HepG2 (cell line): ENCODE measurements around the gene GSTP1. TPM values are rescaled to one million over a fixed set of nuclear protein-coding genes. Genes with fewer than 3 reads are reported as not detected.

Source experiments
- AGO2 ChIP-seq: fragments of 200-400 bp; formaldehyde crosslinking; optimal IDR thresholded peaks from 2 replicates; pipeline ENCODE3; 2017; ENCODE audit warnings: mild to moderate bottlenecking, low read depth, low read length, moderate library complexity
- BHLHE40 ChIP-seq: IDR thresholded peaks from 2 replicates; pipeline ENCODE4 v1.6.1; 2011; ENCODE audit warnings: low read length, improper control_type of control experiment
- CERS6 ChIP-seq: sonication (generic); formaldehyde crosslinking; IDR thresholded peaks from 2 replicates; pipeline ENCODE4 v1.5.0; 2020; ENCODE audit warnings: missing genetic modification reagents
- GATAD1 ChIP-seq: IDR thresholded peaks from 2 replicates; pipeline ENCODE4 v1.6.1; 2016; ENCODE audit warnings: missing genetic modification reagents, missing compliant biosample characterization
- GTF2F1 ChIP-seq: fragments of 150-350 bp; IDR thresholded peaks from 2 replicates; pipeline ENCODE4 v1.6.1; 2014; ENCODE audit warnings: low read length
- HMGA1 ChIP-seq: sonication (generic); formaldehyde crosslinking; conservative IDR thresholded peaks from 2 replicates; pipeline ENCODE4 v1.4.0; 2020; ENCODE audit warnings: missing genetic modification reagents
- KMT2A ChIP-seq: sonication (generic); formaldehyde crosslinking; IDR thresholded peaks from 2 replicates; pipeline ENCODE4 v1.4.0; 2020; ENCODE audit warnings: missing genetic modification reagents
- SMARCE1 ChIP-seq: fragments of 450-650 bp; IDR thresholded peaks from 2 replicates; pipeline ENCODE4 v1.6.1; 2017; ENCODE audit warnings: borderline replicate concordance
- SNRNP70 ChIP-seq: fragments of 200-400 bp; formaldehyde crosslinking; IDR thresholded peaks from 2 replicates; pipeline ENCODE4 v1.6.1; 2017; ENCODE audit warnings: mild to moderate bottlenecking, low read depth, low read length, moderate library complexity
- ZNF224 ChIP-seq: sonication (generic); formaldehyde crosslinking; IDR thresholded peaks from 2 replicates; pipeline ENCODE4 v1.5.0; 2020; ENCODE audit warnings: mild to moderate bottlenecking, missing genetic modification reagents
- ZNF33B ChIP-seq: sonication (generic); formaldehyde crosslinking; IDR thresholded peaks from 2 replicates; pipeline ENCODE4 v1.5.1; 2020; ENCODE audit warnings: mild to moderate bottlenecking, missing genetic modification reagents
- ZNF431 ChIP-seq: sonication (generic); formaldehyde crosslinking; IDR thresholded peaks from 2 replicates; pipeline ENCODE4 v1.9.0; 2022; ENCODE audit warnings: missing genetic modification reagents, low read depth, mild to moderate bottlenecking, borderline replicate concordance
- ZNF543 ChIP-seq: sonication (generic); formaldehyde crosslinking; IDR thresholded peaks from 2 replicates; pipeline ENCODE4 v1.4.0; 2020; ENCODE audit warnings: mild to moderate bottlenecking, missing genetic modification reagents
- ZNF614 ChIP-seq: IDR thresholded peaks from 2 replicates; pipeline ENCODE4 v1.6.1; 2018; ENCODE audit warnings: missing biosample characterization, missing genetic modification reagents, inconsistent platforms, borderline replicate concordance
- ZNF672 ChIP-seq: sonication (generic); formaldehyde crosslinking; IDR thresholded peaks from 2 replicates; pipeline ENCODE4 v1.8.1; 2022; ENCODE audit warnings: missing genetic modification reagents
- ZNF891 ChIP-seq: sonication (generic); formaldehyde crosslinking; IDR thresholded peaks from 2 replicates; pipeline ENCODE4 v1.5.0; 2020; ENCODE audit warnings: mild to moderate bottlenecking, missing genetic modification reagents
- polyA plus RNA-seq, 8 experiments: library from polyadenylated mRNA; depleted of rRNA in 3 of 8; stranded (reverse) in 7 of 8; unstranded in 1 of 8; fragments of >200 nt; fragmentation: Illumina TruSeq in 4 of 8; extraction: Trizol in 4 of 8; gene quantifications; 2 replicates each; pipeline versions ENCODE4 v1.2.1 to v1.2.3, GENCODE V29; 2011 to 2016; ENCODE audit warnings: low read depth in 4 of 8, missing spikeins in 1 of 8, mixed read lengths in 1 of 8; ENCODE audit not compliant: insufficient read depth in 1 of 8
- total RNA-seq, 5 experiments: library from RNA; depleted of rRNA; stranded (reverse); fragments of >200 nt; fragmentation: Illumina TruSeq; extraction: Trizol; gene quantifications; 2 replicates each; pipeline ENCODE4 v1.2.3, GENCODE V29; 2016; ENCODE audit warnings: low read depth in 1 of 5
- TF ChIP-seq, protein P1 (sequence below), 2 experiments: sonication (generic) in 1 of 2; formaldehyde crosslinking in 1 of 2; IDR thresholded peaks; 2 replicates each; pipeline versions ENCODE4 v1.4.0 to v1.6.1; 2018 to 2020; ENCODE audit warnings: missing genetic modification reagents in 2 of 2, borderline replicate concordance in 1 of 2, low read depth in 1 of 2, mild to moderate bottlenecking in 1 of 2, missing biosample characterization in 1 of 2
- TF ChIP-seq, protein P2 (sequence below): IDR thresholded peaks from 2 replicates; pipeline ENCODE4 v1.6.1; 2016
- TF ChIP-seq, protein P3 (sequence below): conservative IDR thresholded peaks from 2 replicates; pipeline ENCODE4 v1.6.1; 2018; ENCODE audit warnings: missing genetic modification reagents

The GSTP1 gene
- total and polyA plus RNA-seq, 2 of the 13 experiments (the other 11 are each of a cell fraction or from before 2014, with no cell fraction given) = not detected

DNA sequence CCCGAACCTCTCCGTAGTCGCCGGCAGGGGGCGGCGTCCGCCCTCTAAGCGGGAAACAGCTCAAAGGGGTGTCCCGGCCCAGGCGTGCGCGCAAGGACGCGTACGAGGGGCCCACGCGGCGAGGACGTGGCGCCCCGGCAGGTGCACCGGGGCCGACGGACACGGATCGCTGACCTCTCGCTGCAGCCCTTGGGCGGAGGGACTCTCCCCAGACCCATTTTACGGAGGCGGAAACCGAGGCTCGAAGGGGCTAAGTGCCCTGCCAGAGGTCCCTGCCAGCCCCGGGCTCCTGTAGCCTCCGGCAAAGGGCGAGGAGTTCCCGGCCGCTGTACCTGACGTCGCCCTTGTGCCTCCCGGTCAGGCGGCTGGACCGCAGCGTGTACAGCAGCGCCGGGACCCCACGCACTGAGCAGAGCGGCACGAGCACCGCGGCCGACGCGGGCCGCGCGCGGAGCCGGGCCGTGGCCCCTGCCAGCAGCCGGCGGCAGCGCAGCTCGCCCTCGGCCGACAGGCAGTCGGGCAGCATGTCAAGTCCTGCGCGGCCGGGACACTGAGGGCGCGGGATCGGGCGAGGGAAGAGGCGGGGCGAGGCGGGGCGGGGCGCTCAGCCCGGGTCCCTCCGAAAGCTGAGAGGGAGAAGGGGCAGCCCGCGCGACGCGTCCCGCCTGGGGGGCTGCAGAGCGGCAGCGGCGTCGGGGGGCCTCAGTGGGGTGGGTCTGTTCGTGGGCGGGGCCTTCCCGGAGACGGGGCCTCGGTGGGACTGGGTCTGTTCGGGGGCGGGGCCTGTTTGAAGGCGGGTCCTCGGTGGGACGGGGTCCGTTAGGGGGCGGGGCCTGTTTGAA, 46.0 kb downstream of the GSTP1 start, which contains the start of gene NUDT8 (continued):
- TF ChIP-seq SMARCE1 (no peak), ZNF224 (CRISPR knock-in tag) (no peak), CERS6 (no peak), GTF2F1 (no peak), HMGA1 (CRISPR knock-in tag) (no peak), ZNF543 (CRISPR knock-in tag) (peak; percentile 94), AGO2 (peak; percentile 82), ZNF33B (no peak; the same call in 1 of the 2 replicates), ZNF614 (CRISPR knock-in tag) (peak; percentile 44; the same call in 1 of the 2 replicates), ZNF891 (peak; percentile 70), ZNF431 (CRISPR knock-in tag) (peak; percentile 65; the same call in 1 of the 2 replicates), GATAD1 (CRISPR knock-in tag) (peak; percentile 52; the same call in 1 of the 2 replicates), BHLHE40 (peak; percentile 43; the same call in 1 of the 2 replicates), KMT2A (no peak), SNRNP70 (no peak), ZNF672 (CRISPR knock-in tag) (no peak)
- TF ChIP-seq, protein P1, sequence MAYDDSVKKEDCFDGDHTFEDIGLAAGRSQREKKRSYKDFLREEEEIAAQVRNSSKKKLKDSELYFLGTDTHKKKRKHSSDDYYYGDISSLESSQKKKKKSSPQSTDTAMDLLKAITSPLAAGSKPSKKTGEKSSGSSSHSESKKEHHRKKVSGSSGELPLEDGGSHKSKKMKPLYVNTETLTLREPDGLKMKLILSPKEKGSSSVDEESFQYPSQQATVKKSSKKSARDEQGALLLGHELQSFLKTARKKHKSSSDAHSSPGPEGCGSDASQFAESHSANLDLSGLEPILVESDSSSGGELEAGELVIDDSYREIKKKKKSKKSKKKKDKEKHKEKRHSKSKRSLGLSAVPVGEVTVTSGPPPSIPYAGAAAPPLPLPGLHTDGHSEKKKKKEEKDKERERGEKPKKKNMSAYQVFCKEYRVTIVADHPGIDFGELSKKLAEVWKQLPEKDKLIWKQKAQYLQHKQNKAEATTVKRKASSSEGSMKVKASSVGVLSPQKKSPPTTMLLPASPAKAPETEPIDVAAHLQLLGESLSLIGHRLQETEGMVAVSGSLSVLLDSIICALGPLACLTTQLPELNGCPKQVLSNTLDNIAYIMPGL (CRISPR knock-in tag; IDR thresholded peaks at IDR 0.05; ENCODE audit: borderline replicate concordance in 1 of 2, low read depth in 1 of 2) = peak; percentile 75 to 90; a peak in 3 of 4 replicates
- TF ChIP-seq, protein P2, sequence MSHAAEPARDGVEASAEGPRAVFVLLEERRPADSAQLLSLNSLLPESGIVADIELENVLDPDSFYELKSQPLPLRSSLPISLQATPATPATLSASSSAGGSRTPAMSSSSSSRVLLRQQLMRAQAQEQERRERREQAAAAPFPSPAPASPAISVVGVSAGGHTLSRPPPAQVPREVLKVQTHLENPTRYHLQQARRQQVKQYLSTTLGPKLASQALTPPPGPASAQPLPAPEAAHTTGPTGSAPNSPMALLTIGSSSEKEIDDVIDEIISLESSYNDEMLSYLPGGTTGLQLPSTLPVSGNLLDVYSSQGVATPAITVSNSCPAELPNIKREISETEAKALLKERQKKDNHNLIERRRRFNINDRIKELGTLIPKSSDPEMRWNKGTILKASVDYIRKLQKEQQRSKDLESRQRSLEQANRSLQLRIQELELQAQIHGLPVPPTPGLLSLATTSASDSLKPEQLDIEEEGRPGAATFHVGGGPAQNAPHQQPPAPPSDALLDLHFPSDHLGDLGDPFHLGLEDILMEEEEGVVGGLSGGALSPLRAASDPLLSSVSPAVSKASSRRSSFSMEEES (CRISPR knock-in tag) = peak; percentile 53; the same call in 1 of the 2 replicates
- TF ChIP-seq, protein P3, sequence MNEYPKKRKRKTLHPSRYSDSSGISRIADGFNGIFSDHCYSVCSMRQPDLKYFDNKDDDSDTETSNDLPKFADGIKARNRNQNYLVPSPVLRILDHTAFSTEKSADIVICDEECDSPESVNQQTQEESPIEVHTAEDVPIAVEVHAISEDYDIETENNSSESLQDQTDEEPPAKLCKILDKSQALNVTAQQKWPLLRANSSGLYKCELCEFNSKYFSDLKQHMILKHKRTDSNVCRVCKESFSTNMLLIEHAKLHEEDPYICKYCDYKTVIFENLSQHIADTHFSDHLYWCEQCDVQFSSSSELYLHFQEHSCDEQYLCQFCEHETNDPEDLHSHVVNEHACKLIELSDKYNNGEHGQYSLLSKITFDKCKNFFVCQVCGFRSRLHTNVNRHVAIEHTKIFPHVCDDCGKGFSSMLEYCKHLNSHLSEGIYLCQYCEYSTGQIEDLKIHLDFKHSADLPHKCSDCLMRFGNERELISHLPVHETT (CRISPR knock-in tag) = no peak
